WTC11 (cell line): Measurements from ENCODE around the gene YAP1.

Experiments
- CTCF ChIP-seq: fragments of 200-600 bp; IDR thresholded peaks from 2 replicates; pipeline ENCODE4 v1.8.0; 2022; ENCODE audit warnings: antibody characterized with exemption
- E2F5 ChIP-seq: sonication (generic); formaldehyde crosslinking; IDR thresholded peaks from 2 replicates; pipeline ENCODE4 v1.8.1; 2022; ENCODE audit warnings: mild to moderate bottlenecking, moderate library complexity, missing genetic modification reagents
- GABPB1 ChIP-seq: sonication (generic); formaldehyde crosslinking; IDR thresholded peaks from 2 replicates; pipeline ENCODE4 v1.8.1; 2023; ENCODE audit warnings: mild to moderate bottlenecking, missing genetic modification reagents
- MAX ChIP-seq: sonication (generic); formaldehyde crosslinking; IDR thresholded peaks from 2 replicates; pipeline ENCODE4 v1.8.0; 2022; ENCODE audit warnings: mild to moderate bottlenecking, missing genetic modification reagents
- ZNF138 ChIP-seq: sonication (generic); formaldehyde crosslinking; conservative IDR thresholded peaks from 2 replicates; pipeline ENCODE4 v1.8.1; 2022; ENCODE audit warnings: mild to moderate bottlenecking, moderate library complexity, missing genetic modification reagents

- TF ChIP-seq MAX (CRISPR knock-in tag) = no peak
- no peak for TF ChIP-seq ZNF138 (CRISPR knock-in tag)
- no peak for TF ChIP-seq CTCF
- no peak for TF ChIP-seq GABPB1 (CRISPR knock-in tag)
- no peak for TF ChIP-seq E2F5
These were observed 87.5 kb downstream of the YAP1 start for GRCh38 chr11:102197670-102198139.
